Superior temporal gyrus (tissue), 1 donor: Measurements from ENCODE around the gene LGALS9B.
"Not testable (repeated sequence)": the region's sequence is repeated elsewhere in the genome, so short reads cannot be mapped to it uniquely, and the experiment has no call there.

ENCODE experiments used
- DNase-seq: peaks from one replicate; pipeline ENCODE4 v3.0.0-alpha.2; 2016; ENCODE audit errors: extremely low spot score

Gene LGALS9B

DNA sequence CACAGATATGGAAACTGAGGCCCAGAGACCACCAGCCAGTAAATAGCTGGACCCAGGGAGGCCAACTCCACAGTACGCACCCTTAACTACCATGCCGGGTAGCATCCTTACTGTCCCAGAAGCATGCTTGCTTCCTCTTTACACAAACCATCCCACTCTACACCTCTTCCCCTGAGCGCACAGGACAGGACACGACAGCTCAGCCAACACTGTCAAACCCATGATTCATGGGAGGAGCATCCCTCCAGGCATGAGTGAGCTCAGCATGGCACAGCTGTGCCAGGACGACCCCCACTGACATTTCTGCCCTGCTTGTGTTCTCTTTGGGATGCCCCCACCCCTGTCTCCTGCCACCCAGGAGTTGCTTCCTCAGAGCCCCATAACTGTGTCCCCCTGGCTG lies 340 bp downstream of the LGALS9B start:
- DNase-seq: not testable (repeated sequence)

DNA sequence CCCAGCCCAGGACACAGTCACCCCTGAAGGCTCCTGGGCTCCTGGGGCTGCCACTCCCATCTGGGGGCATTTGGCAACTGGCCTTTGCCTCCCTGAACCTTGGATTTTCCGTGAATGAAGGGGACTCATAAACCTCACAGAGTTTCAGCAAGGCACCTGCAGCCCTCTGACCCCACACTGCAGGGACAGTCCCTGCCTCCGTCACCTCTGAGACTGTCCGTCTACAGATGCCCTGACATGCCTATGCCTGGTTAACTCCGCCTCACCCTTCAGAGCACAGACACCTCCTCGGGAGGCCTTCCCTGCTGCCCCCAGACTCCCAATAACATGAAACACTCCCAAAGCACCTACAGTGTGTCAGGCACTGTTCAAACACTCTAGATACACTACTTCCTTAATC lies 786 bp downstream of the LGALS9B start:
- DNase-seq: not testable (repeated sequence)

DNA sequence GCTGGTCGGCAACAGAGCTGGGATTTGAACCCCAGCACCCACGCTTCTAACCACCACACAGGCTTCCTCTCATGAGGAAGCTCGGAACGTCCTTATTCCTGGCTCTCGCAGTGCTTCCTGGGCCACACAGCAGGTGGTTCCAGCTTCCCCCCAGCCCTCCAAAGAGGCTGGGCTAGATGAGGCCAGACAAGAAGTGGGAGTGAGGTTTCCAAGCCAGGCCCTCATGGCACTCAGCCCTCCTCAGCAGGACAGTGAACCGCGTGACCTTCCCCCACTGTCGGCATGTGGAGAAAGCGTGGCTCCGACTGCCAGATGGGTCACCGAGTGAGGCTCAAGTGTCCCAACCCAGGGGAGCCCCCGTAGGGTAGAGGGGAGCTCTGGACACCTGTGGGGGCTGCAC lies 1.8 kb downstream of the LGALS9B start:
- DNase-seq: not testable (repeated sequence)

DNA sequence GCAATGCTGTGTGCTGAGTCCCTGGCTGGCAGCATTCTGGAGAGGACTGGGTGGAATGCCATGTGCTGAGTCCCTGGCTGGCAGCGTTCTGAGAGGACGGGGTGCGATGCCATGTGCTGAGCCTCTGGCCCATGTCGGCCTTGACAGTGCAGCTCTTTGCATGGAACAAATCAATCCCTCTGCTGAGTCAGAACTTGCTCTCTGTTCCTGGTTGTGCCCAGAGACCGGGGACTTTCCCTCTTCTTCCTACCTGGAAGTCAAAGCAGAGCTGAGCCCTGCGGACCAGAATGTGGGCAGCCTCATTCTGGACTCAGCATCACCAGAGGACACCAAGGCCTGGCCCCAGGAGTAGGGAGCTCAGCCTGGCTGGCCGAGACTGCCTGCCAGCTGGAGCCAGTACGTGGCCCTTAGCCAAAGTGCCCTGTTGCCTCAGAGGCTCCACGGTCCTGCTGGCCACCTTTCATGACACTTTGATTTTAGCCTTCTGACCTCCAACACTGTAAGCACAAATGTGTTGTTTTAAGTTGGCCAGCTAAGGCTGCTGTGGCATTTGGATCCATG lies 2.4 kb downstream of the LGALS9B start:
- DNase-seq: not testable (repeated sequence)

DNA sequence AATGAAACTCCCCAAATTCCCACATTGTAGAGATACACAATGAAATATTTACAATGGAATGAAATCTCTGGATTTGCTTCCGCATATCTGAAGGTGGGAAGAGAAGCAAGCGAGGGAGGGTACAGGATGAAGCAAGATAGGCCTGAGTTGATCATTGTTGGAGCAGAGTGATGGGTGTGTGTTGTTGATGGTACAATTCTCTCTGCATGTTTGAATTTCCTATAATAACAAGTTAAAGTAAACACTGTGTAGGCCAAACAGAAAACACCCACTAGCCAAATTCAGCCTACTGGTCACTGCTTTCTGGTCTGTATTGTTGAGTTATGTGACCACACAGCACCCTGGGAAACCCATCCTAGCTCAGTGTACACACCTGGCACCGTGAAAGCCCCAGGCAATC lies 5.2 kb downstream of the LGALS9B start:
- not testable (repeated sequence) for DNase-seq

DNA sequence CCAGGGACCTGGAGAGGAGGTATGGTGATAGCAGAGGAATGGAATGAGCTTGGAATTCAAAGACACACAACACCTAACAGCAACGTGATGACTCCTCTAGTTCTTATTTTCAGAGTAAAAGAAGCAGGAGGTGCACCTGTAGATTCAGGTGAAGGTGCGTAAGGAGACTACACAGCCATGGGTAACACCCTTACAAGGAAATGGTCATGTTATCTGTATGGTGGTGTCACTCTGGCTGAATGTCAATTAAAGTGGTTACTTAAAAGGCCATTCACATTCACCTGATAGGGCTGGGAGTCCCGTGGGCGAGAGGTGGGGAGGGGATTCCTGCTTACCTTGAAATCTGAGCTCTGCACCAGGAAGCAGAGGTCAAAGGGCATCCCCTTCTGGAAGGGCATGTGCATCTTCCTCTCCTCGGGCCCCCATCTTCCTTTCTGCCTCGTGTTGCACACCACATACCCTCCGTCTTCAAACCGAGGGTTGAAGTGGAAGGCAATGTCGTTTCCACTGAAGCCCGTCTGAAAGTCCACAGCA lies 9.4 kb downstream of the LGALS9B start:
- not testable (repeated sequence) for DNase-seq

DNA sequence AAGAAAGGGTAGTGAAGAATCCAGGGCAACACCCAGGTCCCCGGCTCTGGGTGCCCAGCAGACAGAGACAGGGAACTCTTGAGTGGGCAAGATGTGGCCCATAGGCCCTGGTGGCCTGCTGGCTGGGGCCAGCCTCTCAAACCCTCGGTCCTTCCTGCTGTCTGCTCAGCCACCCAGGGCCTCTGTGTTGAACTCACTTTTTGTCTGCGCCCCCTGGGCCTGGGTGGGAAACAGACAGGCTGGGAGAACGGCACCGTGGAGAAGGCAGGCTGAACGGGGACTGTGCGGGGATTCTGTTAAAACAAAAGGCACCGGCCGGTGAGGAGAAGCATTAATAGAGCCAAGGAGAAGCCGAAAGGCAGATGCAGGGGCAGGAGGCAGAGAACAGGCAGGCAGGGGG lies 12.2 kb downstream of the LGALS9B start:
- not testable (repeated sequence) for DNase-seq

DNA sequence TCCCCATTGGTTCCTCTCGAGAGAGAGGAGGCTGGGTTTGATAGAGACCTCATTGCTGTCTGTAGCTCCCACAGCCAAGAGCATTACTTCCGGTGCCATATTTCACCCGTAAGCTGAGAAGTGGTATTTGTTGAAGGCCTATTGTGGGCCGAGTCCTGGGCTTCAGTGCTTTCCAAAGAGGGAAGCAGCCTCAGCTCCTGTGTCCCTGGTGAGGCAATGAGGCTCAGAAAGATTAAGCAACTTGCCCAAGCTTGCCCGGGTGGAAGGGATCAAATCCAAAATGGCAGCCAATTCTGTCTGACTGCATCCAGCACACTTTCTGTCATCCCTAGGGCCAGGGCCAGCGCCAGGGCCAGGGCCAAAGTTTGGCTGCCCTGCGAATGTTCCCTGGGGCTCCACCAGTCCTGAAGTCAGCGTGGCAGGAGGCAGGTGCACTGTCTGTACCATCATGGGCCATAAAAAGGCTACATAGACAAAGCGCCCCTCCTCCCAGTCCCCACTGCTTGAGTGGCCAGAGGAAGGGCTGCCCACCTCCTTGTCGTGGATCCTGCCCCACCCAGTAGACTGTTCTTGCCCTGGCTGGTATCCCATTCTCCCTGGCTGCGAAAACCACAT lies 13.4 kb downstream of the LGALS9B start:
- DNase-seq: not testable (repeated sequence)

DNA sequence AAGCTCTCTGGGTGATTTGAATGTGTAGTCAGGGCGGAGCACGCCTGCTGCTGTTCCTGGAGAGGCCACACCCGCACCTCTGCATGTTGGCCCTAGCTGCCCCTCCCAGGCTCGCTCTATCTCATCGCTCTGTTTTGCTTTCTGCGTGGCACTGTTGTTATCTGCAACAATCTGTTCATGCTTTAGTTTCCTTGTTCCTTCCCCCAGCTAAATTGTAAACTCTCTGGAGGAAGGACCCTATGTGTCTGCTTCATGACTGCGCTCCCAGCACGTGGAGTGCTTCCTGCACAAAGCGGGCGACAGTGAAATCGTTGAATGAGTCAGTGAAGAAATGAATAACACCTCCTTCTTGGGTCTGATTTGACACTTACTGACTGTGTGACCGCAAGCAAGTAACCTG lies 16.5 kb downstream of the LGALS9B start:
- DNase-seq: not testable (repeated sequence)

DNA sequence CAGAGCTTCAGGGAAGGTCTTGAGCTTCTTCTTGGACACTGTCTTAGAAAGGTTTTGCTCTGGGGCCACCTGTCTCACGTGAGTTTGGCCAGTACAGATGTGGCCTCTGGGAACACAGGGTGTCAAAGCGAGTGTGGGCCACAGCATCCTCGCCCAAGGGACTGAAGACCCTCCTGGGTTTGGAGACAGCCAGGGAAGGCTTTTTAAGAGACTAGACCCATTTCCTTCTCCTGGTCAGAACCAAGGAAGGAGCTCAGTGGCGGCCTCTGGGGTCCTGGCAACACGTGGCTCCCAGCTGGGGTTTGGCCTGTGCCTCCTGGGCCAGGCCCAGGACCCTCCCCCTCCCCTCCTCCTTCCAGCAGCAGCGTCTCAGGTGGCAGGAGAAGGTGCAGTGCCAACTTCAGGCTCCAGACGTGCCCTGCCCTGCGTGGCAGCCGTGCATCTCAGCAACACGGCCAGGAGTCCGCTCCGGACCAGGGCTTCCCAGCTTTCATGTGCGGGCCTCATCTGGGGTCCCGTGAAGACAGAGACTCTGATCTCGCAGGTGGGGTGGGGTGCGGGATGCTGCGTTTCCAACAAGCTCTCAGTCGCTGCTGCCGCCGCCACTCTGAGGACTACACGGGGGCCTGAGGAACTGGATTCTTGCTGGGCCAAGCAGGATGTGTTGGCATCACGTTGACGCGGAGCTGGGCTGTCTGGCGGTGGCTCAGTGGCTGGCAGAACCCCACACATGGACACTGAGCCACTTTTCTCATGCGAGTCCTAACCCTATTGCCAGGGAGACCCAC lies 19.6 kb downstream of the LGALS9B start:
- not testable (repeated sequence) for DNase-seq

DNA sequence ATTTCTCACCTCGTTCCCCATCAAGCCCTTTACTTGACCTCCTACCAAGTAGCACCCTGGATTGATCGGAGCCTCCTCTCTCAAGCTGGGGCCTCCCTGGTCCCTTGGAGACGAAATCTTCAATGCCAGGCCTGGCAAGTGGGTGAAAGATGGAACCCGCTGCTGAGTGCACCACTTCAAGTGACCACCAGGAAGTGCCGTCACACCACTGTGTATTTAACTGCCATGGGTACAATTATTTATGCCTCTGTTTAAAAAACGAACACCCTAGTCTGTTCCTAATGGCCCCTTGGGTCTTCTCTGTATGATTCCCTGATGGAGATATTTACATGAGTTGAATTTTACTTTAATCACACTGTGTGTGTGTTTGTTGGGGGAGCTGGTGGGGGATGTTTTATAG lies 20.4 kb downstream of the LGALS9B start:
- DNase-seq: not testable (repeated sequence)

DNA sequence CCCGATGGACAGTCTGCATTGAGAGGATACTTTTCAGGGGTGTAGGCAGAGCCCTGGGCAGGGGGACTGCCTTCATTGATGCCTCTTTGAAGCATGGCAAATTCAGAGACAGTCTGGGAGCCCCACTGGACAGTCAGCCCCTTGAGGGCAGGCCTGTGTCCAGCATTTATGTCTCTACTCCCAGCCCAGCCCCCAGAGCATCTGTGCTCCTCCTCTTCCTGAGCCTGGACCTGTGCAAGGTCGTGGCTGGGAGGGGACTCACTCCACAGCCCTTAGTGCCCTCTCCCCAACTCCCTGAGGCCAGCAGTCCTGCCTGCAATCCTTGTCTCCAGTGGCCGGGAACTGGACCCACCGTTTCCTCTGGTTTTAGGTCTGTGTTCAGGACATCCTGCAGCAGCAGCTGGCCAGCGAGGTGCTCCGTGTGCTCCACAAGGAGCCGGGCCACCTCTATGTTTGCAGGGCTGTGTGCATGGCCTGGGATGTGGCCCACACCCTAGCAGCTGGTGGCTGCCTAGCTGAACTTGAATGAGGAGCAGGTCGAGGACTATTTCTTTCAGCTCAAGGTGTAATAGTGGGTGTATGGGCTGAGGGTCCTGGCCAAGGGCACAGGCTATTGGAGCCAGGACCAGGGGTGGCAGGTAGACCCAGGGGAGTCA lies 22.6 kb downstream of the LGALS9B start:
- not testable (repeated sequence) for DNase-seq

DNA sequence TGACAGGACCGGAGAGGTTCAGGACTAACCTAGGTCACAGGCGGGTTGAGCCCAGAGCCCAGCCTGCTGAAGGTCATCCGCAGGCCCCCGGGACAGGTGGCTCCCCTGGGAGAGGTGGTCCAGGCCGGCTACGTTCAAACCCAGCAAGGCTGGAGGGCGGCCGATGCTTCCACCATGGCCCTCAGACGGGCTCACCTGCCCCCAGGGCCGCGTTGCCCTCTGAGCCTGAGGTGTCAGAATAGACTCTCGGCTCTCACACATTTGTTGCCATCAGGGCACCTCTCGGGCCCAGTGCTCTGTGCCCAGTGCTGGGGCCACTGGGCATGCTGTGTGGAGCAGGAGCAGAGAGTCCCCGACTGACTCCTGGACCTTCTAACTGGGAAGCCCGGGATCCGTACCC lies 23.2 kb downstream of the LGALS9B start:
- DNase-seq: not testable (repeated sequence)

DNA sequence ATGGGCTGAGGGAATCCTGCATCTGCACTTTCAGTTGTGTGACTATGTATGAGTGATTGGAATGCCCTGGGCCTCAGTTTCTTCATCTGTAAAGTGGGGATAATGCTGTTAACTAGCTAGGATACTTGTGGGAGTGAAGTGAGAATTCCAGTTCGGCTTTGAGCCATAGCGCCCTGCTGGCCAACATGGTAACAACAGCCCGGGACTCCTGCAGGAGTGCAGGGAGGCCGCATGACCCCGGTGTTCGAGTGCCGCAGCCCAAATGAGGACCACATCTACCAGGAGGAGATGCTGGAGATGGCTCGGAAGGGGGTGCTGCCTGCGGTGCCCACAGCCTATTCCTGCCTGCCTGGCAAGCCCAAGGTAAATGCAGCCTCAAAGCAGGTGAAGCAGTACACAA lies 23.7 kb downstream of the LGALS9B start:
- DNase-seq: not testable (repeated sequence)

DNA sequence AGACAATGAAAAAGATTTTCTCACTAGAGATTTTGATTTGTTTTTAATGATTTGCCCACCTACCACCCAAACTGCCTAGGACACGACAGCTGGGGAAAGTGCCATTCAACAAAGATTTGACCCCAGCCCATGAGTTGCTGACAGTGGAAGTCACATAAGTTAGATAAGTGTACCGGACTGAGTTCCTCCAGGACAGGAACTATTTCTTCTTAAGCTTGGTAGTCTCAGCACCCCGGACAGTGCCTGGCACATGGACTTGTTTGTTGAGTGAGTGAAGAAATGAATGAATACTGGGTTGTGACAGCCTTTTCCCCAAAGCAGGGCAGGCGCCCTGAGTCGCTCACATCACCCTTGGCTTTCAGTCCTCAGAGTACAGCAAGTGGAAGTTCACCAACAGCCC lies 26.7 kb downstream of the LGALS9B start:
- DNase-seq: not testable (repeated sequence)

DNA sequence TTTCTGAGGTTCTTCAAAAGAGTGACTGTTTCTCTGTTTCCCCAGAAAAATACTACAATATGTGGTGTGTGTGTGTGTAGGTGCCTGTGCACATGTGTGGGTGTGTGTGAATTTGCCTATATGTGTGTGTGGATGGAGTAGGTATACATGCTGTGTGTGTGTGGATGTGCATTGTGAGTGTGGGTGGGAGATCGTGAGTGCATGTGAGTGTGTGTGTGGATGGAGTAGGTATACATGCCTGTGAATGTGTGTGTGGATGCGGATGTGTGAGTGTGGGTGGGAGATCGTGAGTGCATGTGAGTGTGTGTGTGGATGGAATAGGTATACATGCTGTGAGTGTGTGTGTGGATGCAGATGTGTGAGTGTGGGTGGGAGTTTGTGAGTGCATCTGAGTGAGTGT lies 32.2 kb downstream of the LGALS9B start:
- DNase-seq: not testable (repeated sequence)

DNA sequence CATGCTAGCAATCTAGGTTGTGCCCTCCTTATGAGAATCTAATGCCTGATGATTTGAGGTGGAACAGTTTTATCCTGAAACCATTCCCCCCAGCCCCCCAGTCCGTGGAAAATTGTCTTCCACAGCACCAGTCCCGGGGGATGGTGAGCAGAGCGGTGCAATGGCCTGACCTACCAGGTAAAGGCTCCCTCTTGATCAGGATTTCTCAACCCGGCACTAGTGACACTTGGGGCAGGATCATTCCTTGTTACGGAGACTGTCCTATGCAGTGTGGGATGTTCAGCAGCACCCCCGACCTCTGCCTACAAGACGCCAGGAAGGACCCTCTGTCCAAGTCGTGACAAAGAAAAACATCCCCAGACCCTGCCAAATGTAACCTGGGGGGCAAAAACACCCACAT lies 34.0 kb downstream of the LGALS9B start:
- not testable (repeated sequence) for DNase-seq

DNA sequence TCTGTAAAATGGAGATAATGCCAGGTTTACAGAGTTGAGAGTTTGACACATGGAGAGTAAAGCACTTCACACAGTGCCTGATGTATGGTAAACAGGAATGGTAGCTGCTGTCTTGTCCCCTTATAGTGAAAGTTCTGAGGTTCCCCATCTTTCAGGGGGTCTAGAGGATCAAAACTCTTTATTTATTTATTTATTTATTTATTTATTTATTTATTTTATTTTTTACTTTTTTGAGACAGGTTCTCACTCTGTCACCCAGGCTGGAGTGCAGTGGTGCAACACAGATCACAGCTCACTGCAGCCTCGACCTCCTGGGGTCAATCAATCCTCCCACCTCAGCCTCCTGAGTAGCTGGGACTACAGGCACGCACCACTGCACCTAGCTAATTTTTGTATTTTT lies 40.1 kb downstream of the LGALS9B start:
- not testable (repeated sequence) for DNase-seq

DNA sequence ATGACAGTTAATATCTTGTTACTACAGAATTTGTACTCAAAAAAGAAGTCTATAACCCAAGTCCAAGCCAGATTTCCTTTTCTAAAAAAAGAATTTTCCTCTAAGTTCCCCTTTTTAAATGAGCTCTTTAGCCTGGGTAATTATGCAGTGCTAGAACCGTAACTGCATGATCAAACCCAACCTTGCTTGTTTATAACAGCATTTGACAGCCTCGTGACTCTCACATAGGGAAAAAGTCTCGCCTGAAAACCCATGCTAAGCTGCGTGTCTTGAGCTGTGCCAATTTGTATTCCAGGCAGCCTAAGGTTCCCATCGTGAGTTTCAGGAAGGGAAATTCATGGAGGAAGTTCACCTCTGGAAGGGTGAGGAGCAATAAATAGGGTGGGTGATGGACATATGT lies 44.5 kb downstream of the LGALS9B start:
- not testable (repeated sequence) for DNase-seq

DNA sequence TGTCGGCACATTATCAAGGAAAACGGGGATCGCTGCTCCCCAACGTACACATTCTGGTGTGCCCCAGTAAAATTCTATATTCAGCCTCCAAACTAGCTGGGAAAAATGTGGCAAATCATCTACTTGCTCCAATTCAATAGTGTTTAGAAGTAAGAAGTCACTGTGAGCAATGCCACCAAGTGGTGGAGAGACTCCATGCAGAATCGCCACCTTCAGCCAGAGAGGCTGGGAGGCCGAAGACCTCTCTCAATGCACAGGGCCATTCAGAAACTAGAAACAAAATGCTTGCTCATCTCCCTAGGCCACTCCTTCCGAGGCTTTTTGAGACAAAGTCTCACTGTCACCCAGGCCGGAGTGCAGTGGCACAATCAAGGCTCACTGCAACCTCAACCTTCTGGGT lies 48.5 kb downstream of the LGALS9B start:
- not testable (repeated sequence) for DNase-seq

DNA sequence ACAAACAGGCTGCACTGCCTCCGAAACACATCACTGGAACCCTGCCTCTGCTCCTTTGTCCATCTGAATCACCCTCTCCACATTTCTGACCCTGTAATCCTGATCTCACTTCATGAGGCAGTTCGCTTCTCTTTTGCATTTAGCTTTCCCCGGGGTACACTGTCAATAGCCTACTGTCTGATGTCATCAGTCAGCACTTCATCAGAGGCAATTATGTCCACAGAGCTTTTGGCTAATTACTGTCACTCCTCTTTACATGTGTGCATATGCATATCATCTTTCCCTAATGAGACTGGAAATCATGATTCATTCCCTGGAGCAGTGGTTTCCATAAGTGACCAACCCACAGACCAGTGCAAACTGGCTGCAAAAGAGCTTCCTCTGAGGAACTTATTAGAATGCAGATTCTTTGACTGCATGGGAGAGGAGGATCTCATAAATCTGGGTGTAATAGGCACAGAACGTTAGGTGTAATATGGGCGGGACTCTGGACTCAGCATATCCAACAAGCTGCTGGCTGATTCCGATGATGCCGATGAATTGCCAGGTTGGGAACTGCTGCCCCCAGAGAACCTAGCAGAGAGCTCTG lies 49.8 kb downstream of the LGALS9B start:
- DNase-seq: not testable (repeated sequence)
